ENCODE measurements around the gene CEPT1.

The CEPT1 gene

GRCh38 chr1:111221276-111221632 is 81.2 kb downstream of the CEPT1 start:
- in situ Hi-C loops (cut with HindIII; ENCODE audit: low pct_ligation_motif_present, low sequenced_read_pairs), result loop anchor here (25.0 kb wide), 1 partner anchor 191 kb away; no protein-coding TSS in a partner anchor
- TF ChIP-seq CTCF (IDR thresholded peaks at IDR 0.05; ENCODE audit: low read depth, low read length, missing control alignments), result no peak
- H3K27me3 ChIP-seq (replicated peaks), result no peaks in the 10 kb centered on the region
- DNase-seq, result no peak
- H3K36me3 ChIP-seq (replicated peaks), result no peaks in the 10 kb centered on the region
- no peak overlapping the region for H3K4me3 ChIP-seq (ENCODE audit: low read depth, low read length)
- no peak overlapping the region for H3K27ac ChIP-seq

GRCh38 chr1:111221633-111222291 is 81.7 kb downstream of the CEPT1 start:
- no peaks in the 10 kb centered on the region for H3K36me3 ChIP-seq (replicated peaks)
- no peak overlapping the region for H3K4me3 ChIP-seq (ENCODE audit: low read depth, low read length)
- DNase-seq, result no peak
- in situ Hi-C loops (cut with HindIII; ENCODE audit: low pct_ligation_motif_present, low sequenced_read_pairs), result loop anchor here (25.0 kb wide), 1 partner anchor 191 kb away; no protein-coding TSS in a partner anchor
- no peaks in the 10 kb centered on the region for H3K27me3 ChIP-seq (replicated peaks)
- no peak overlapping the region for H3K27ac ChIP-seq
- no peak for TF ChIP-seq CTCF (IDR thresholded peaks at IDR 0.05; ENCODE audit: low read depth, low read length, missing control alignments)

GRCh38 chr1:111222308-111223125 is 82.5 kb downstream of the CEPT1 start:
- H3K36me3 ChIP-seq (replicated peaks), result no peaks in the 10 kb centered on the region
- peak; percentile 99 for TF ChIP-seq CTCF (IDR thresholded peaks at IDR 0.05; ENCODE audit: low read depth, low read length, missing control alignments)
- no peaks in the 10 kb centered on the region for H3K27me3 ChIP-seq (replicated peaks)
- no peak overlapping the region for H3K4me3 ChIP-seq (ENCODE audit: low read depth, low read length)
- in situ Hi-C loops (cut with HindIII; ENCODE audit: low pct_ligation_motif_present, low sequenced_read_pairs), result loop anchor here (25.0 kb wide), 1 partner anchor 190 kb away; no protein-coding TSS in a partner anchor
- no peak overlapping the region for H3K27ac ChIP-seq
- peak; percentile 16 for DNase-seq

GRCh38 chr1:111223126-111223685 is 83.2 kb downstream of the CEPT1 start:
- Histone ChIP-seq H3K4me3 (ENCODE audit: low read depth, low read length) (no peak overlapping the region), H3K27me3 (replicated peaks) (no peaks in the 10 kb centered on the region), H3K27ac (no peak overlapping the region), H3K36me3 (replicated peaks) (no peaks in the 10 kb centered on the region)
- DNase-seq, result no peak
- in situ Hi-C loops (cut with HindIII; ENCODE audit: low pct_ligation_motif_present, low sequenced_read_pairs), result loop anchor here (25.0 kb wide), 1 partner anchor 189 kb away; no protein-coding TSS in a partner anchor
- no peak for TF ChIP-seq CTCF (IDR thresholded peaks at IDR 0.05; ENCODE audit: low read depth, low read length, missing control alignments)

- H3K4me3 ChIP-seq (ENCODE audit: low read depth, low read length), result no peak overlapping the region
- H3K27ac ChIP-seq, result no peak overlapping the region
- no peak for TF ChIP-seq CTCF (IDR thresholded peaks at IDR 0.05; ENCODE audit: low read depth, low read length, missing control alignments)
- H3K27me3 ChIP-seq (replicated peaks), result no peaks in the 10 kb centered on the region
- in situ Hi-C loops (cut with HindIII; ENCODE audit: low pct_ligation_motif_present, low sequenced_read_pairs), result no loop called here
- no peaks in the 10 kb centered on the region for H3K36me3 ChIP-seq (replicated peaks)
- no peak for DNase-seq
Measured at GRCh38 chr1:111225091-111225490, 85.1 kb downstream of the CEPT1 start.

Data from brain microvascular endothelial cell (primary cell).